ENCODE measurements around the gene APLF. TPM values are rescaled to one million over a fixed set of nuclear protein-coding genes. Genes with fewer than 3 reads are reported as not detected.
"Not testable (repeated sequence)": the region's sequence is repeated elsewhere in the genome, so short reads cannot be mapped to it uniquely, and the experiment has no call there.

Gene APLF
- total and polyA plus RNA-seq, 9 donors: 1.1 to 5.5 (median 1.4) TPM

DNA sequence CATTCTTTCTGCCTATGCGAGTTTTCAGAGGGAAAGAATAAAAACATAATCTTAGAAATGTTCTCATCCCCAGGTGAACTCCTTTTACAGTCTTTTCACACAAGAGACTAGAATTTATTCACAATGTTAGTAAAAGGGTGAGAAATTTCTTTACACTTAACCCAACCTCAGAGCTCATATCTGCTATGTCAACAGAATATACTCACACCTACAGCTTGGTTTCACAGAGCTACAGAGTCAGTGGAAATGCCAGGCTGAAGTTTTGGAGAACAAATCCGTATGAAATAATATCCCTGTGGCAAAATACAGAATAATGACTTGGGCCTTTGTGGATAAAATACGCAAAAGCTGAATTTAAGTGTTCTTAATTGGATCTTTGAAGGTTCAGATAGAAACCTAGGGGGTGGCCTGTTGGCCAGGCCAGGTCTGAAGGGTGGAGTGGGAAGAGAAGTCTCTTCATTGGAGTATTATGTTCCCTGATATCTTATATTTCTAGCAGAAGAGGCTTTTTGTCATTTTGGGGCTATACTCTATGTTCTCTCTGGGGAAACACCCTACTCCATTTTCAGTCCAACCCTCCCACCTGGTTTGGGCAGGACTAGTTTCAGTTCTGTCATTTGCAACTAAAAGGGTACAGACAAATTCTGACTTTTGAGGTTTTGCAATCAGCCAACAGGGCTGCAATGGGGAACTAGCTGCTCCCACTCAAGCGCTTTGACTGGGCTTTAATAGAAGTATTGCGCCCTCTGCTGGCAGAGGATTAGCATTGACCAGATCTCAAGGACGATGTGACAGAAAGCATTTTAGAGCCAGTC is 26.0 kb upstream of the APLF start:
- no peak overlapping the region for H3K4me3 ChIP-seq (ENCODE audit: low read length)
- no peaks in the 10 kb centered on the region for H3K9me3 ChIP-seq (replicated peaks; ENCODE audit: control insufficient read depth, low read depth, low read length)
- 27% methylated on average over 3 of the region's 6 CpGs for WGBS (ENCODE audit: insufficient coverage)
- DNase-seq: peak; percentile 93
- no peaks in the 10 kb centered on the region for H3K36me3 ChIP-seq (ENCODE audit: control insufficient read depth, insufficient read depth, low read length)
- H3K27ac ChIP-seq (ENCODE audit: low read length): no peak overlapping the region
- H3K4me1 ChIP-seq (ENCODE audit: control insufficient read depth, insufficient read depth, low read length): peaks cover 6% of the 10 kb centered on the region
- no peaks in the 10 kb centered on the region for H3K27me3 ChIP-seq (ENCODE audit: control insufficient read depth, insufficient read depth, low read length)

DNA sequence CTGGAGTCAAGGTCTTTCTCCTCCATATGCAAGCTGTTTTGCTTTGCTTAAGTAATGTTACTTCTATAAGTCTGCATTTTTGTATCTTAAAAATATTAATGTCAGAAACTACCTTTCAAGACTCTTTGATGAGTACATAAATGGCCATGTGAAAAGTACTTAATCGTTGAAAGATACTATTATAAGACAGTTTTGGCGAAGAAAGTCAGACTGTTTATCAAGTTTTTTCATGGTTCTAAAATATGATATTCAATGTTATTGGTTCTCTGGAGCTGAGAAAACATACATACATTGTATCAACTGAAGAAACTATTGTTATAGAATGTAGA is 25.4 kb upstream of the APLF start:
- no peak for DNase-seq
- Histone ChIP-seq H3K4me1 (ENCODE audit: control insufficient read depth, insufficient read depth, low read length) (no peaks in the 10 kb centered on the region), H3K36me3 (ENCODE audit: control insufficient read depth, insufficient read depth, low read length) (no peaks in the 10 kb centered on the region), H3K4me3 (ENCODE audit: low read length) (no peak overlapping the region), H3K27ac (ENCODE audit: low read length) (no peak overlapping the region), H3K27me3 (ENCODE audit: control insufficient read depth, insufficient read depth, low read length) (no peaks in the 10 kb centered on the region), H3K9me3 (replicated peaks; ENCODE audit: control insufficient read depth, low read depth, low read length) (no peaks in the 10 kb centered on the region)
- WGBS (ENCODE audit: insufficient coverage): no CpG with 5 or more reads among the region's 2 CpGs

DNA sequence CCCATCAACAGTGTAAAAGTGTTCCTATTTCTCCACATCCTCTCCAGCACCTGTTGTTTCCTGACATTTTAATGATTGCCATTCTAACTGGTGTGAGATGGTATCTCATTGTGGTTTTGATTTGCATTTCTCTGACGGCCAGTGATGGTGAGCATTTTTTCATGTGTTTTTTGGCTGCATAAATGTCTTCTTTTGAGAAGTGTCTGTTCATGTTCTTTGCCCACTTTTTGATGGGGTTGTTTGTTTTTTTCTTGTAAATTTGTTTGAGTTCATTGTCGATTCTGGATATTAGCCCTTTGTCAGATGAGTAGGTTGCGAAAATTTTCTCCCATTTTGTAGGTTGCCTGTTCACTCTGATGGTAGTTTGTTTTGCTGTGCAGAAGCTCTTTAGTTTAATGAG is 21.0 kb upstream of the APLF start:
- not testable (repeated sequence) for H3K27ac ChIP-seq (ENCODE audit: low read length); H3K27me3 ChIP-seq (ENCODE audit: control insufficient read depth, insufficient read depth, low read length); DNase-seq; H3K9me3 ChIP-seq (replicated peaks; ENCODE audit: control insufficient read depth, low read depth, low read length); H3K36me3 ChIP-seq (ENCODE audit: control insufficient read depth, insufficient read depth, low read length); H3K4me3 ChIP-seq (ENCODE audit: low read length); H3K4me1 ChIP-seq (ENCODE audit: control insufficient read depth, insufficient read depth, low read length)
- WGBS (ENCODE audit: insufficient coverage): no CpG with 5 or more reads among the region's 3 CpGs

DNA sequence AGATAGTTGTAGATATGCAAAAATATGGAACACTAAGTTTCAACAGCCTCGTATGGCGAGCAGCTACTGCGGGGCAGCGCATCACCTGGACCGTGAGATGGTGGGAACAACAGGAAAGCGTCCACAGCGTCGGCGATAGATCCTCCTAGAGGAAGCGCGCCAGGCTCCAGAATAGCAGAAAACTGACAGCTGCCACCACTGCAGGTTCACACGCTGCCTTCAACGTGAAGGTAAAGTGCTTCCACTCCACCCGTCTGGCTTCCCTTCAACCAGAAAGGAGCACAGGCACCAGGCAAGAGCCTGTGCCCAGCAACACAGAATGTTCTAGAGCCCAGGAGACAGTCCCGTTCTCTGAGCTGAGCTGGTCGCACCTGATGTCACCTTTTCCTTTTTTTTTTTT is 20.3 kb upstream of the APLF start:
- no peak overlapping the region for H3K27ac ChIP-seq (ENCODE audit: low read length)
- DNase-seq: no peak
- H3K9me3 ChIP-seq (replicated peaks; ENCODE audit: control insufficient read depth, low read depth, low read length): no peaks in the 10 kb centered on the region
- H3K36me3 ChIP-seq (ENCODE audit: control insufficient read depth, insufficient read depth, low read length): no peaks in the 10 kb centered on the region
- H3K27me3 ChIP-seq (ENCODE audit: control insufficient read depth, insufficient read depth, low read length): no peaks in the 10 kb centered on the region
- 91% methylated on average over 15 of the region's 16 CpGs for WGBS (ENCODE audit: insufficient coverage)
- no peak overlapping the region for H3K4me3 ChIP-seq (ENCODE audit: low read length)
- H3K4me1 ChIP-seq (ENCODE audit: control insufficient read depth, insufficient read depth, low read length): no peaks in the 10 kb centered on the region

DNA sequence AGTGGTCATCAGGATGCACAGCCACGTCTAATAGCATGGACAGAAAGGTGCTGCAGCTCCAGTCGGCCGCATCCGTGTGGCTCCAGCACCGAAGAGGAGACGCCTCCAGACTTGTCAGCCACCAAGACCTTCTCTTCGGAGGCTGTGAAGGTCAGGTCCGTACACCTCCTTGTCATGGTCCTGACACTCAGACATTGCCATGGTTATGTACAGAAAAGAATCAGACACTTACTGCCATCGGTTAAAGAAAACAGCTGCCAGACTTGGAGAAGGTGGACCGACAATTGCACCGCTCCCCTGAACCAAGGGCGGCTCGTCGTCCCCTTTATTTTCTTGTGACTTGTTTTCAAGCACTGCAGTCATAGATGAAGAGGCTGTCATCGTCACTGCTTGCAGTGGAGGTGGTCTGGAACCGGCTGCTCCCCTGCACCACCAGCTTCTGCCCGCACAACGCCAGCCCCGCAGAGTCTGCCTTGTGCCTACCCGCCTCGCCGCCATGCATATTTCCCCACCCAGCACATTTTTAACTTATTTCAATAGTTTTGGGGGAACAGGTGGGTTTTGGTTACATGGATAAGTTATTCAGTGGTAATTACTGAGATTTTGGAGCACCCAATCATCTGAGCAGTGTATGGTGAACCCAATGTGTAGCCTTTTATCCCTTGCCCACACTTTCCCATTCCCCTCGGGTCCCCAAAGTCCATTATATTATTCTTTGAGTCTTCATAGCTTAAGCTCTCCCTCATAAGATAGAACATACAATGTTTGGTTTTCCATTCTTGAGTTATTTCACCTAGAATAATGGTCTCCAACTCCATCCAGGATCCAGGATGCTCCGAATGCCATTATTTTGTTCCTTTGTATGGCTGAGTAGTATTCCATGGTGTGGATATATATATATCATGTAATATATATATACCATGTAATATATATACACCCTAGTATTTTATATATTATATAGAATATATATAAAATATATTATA is 18.4 kb upstream of the APLF start:
- DNase-seq: no peak

DNA sequence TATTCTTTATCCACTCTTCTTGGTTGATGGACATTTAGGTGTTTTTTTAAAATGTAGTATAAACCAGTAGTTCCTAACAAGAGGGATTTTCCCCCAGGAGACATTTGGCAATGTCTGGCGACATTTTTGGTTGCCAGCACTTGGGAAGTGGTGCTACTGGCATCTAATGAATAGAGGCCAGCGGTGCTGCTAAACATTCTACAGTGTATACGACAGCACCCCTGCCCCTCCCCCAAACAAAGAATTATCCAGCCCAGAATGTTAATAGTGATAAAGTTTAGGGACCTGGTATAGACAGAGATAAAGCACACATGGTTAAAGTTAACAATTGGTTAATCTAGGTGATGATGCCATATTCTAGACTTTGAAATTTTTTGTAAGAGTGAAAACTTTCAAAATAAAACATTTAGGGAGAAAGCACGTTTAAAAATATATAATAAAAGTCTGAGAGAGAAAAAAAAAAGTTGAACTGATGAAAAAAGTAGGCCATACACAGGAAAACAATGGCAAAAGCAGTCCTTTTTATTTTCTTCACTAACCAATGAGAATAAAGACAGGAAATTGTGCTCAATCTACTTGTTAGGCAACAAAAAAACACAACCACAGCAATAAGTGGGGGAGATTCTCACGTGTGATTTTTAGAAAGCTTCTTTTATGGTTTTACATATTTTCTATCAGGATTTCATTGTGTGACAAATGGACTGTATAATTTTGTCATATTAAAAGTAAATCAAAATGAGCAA is 15.1 kb upstream of the APLF start:
- no peaks in the 10 kb centered on the region for H3K4me1 ChIP-seq (ENCODE audit: control insufficient read depth, insufficient read depth, low read length)
- no peaks in the 10 kb centered on the region for H3K27me3 ChIP-seq (ENCODE audit: control insufficient read depth, insufficient read depth, low read length)
- DNase-seq: no peak
- no peaks in the 10 kb centered on the region for H3K9me3 ChIP-seq (replicated peaks; ENCODE audit: control insufficient read depth, low read depth, low read length)
- no peaks in the 10 kb centered on the region for H3K36me3 ChIP-seq (ENCODE audit: control insufficient read depth, insufficient read depth, low read length)
- WGBS (ENCODE audit: insufficient coverage): 60% methylated on average over 1 of the region's 5 CpGs
- no peak overlapping the region for H3K4me3 ChIP-seq (ENCODE audit: low read length)
- no peak overlapping the region for H3K27ac ChIP-seq (ENCODE audit: low read length)

More for the DNA sequence above, 18.4 kb upstream of the APLF start:
- Histone ChIP-seq H3K4me1 (ENCODE audit: control insufficient read depth, insufficient read depth, low read length) (no peaks in the 10 kb centered on the region), H3K4me3 (ENCODE audit: low read length) (no peak overlapping the region), H3K36me3 (ENCODE audit: control insufficient read depth, insufficient read depth, low read length) (no peaks in the 10 kb centered on the region), H3K27me3 (ENCODE audit: control insufficient read depth, insufficient read depth, low read length) (no peaks in the 10 kb centered on the region), H3K27ac (ENCODE audit: low read length) (no peak overlapping the region), H3K9me3 (replicated peaks; ENCODE audit: control insufficient read depth, low read depth, low read length) (no peaks in the 10 kb centered on the region)
- 89% methylated on average over 14 of the region's 24 CpGs for WGBS (ENCODE audit: insufficient coverage)

DNA sequence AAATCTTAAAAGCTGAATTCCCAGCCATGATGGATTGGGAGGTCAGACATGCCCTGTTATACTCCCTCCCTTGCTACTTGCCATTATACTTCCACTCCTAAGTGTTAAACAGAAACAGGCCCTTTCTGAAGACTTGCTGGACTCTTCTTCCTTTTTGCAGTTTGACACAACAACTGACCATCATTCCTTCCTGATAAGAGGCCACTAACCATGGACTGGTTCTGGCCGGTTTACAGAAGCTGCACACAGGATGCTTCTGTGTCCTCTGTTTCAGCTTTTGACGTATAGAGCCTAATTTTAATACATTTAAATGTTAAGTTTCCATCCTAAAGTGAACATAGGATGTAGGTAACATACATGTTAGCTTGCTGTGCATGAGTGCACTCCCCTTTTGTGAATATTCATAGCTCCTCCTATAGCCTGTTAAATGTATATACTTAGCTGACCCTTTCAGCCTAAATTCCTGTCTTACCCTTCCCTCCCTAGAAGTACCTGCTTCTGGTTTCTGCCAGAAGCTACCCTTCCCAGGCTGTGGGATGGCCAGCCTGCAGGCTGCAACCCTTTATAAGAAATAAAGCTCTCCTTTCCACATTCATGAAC is 13.5 kb upstream of the APLF start:
- H3K4me3 ChIP-seq (ENCODE audit: low read length): no peak overlapping the region
- no peak overlapping the region for H3K27ac ChIP-seq (ENCODE audit: low read length)
- no peaks in the 10 kb centered on the region for H3K9me3 ChIP-seq (replicated peaks; ENCODE audit: control insufficient read depth, low read depth, low read length)
- no CpG with 5 or more reads among the region's 2 CpGs for WGBS (ENCODE audit: insufficient coverage)
- no peaks in the 10 kb centered on the region for H3K27me3 ChIP-seq (ENCODE audit: control insufficient read depth, insufficient read depth, low read length)
- H3K36me3 ChIP-seq (ENCODE audit: control insufficient read depth, insufficient read depth, low read length): no peaks in the 10 kb centered on the region
- no peak for DNase-seq
- no peaks in the 10 kb centered on the region for H3K4me1 ChIP-seq (ENCODE audit: control insufficient read depth, insufficient read depth, low read length)

DNA sequence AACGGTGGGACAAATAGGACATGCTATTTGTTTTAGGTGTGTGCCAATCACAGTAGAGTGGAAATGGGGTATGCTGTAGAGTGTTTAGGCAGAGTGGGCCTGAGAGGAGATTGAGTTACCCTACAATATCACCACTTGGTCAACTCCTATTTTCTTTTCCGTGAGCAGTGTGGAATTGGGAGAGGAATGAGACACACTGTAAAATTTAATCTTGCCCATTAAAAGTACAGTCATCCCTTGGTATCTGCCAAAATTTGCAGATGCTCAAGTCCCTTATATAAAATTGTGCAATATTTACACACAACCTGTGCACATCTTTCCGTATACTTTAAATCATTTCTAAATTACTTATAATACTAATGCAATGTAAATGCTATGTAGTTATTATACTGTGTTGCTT is 12.7 kb upstream of the APLF start:
- Histone ChIP-seq H3K36me3 (ENCODE audit: control insufficient read depth, insufficient read depth, low read length) (no peaks in the 10 kb centered on the region), H3K4me1 (ENCODE audit: control insufficient read depth, insufficient read depth, low read length) (no peaks in the 10 kb centered on the region), H3K9me3 (replicated peaks; ENCODE audit: control insufficient read depth, low read depth, low read length) (no peaks in the 10 kb centered on the region), H3K27ac (ENCODE audit: low read length) (no peak overlapping the region), H3K4me3 (ENCODE audit: low read length) (no peak overlapping the region), H3K27me3 (ENCODE audit: control insufficient read depth, insufficient read depth, low read length) (no peaks in the 10 kb centered on the region)
- DNase-seq: no peak
- WGBS (ENCODE audit: insufficient coverage): no CpG with 5 or more reads among the region's 3 CpGs

DNA sequence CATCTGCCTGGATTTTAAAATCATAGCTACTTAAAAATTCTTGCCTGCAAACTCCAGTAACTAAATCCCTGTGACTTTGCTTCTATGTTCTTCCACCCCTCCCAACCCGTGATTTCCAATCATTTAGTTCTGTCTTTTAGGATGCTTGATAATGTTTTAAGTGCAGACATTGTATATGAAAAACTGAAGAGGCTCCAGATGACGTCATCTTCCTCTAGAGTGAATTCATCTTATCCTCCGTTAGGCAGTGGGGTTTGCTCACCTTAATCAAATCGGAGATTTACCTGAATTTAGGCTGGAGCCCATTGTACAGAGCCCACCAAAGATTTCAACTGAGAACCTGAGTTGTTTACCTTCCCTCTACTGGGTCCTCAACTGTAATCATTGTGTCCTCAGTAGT is 11.2 kb upstream of the APLF start:
- WGBS (ENCODE audit: insufficient coverage): 90% methylated on average over 2 of the region's 4 CpGs

More for the DNA sequence above, 11.2 kb upstream of the APLF start:
- Histone ChIP-seq H3K9me3 (replicated peaks; ENCODE audit: control insufficient read depth, low read depth, low read length) (no peaks in the 10 kb centered on the region), H3K4me3 (ENCODE audit: low read length) (no peak overlapping the region), H3K4me1 (ENCODE audit: control insufficient read depth, insufficient read depth, low read length) (no peaks in the 10 kb centered on the region), H3K27ac (ENCODE audit: low read length) (no peak overlapping the region), H3K36me3 (ENCODE audit: control insufficient read depth, insufficient read depth, low read length) (no peaks in the 10 kb centered on the region), H3K27me3 (ENCODE audit: control insufficient read depth, insufficient read depth, low read length) (no peaks in the 10 kb centered on the region)
- DNase-seq: no peak

All from muscle of leg (tissue), 11 donors.